Measurements from ENCODE around the gene ZNF513.

The ZNF513 gene

DNA sequence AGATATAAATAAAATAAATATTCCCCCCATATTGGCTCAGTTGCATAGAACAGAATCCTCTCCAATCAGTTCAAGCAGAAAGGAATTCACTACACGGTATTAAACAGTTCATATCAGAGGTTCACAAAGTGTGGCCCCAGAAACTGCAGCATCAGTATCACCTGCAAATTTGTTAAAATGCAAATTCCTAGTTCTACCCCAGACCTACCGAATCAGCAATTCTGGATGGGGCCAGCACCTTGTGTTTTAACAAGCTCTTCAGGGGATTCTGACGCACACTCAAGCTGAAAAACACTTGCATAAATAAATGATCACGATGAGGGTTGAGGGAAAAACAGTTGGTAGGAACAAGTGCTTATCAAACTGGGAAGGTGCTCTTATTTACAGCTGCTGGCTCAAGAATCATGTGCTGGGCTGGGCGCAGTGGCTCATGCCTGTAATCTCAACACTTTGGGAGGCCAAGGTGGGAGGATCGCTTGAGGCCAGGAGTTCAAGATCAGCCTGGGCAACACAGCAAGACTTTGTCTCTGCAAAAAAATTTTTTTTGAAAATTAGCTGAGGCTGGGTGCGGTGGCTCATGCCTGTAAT is 30.3 kb downstream of the ZNF513 start:
- Histone ChIP-seq H3K9ac (ENCODE audit: low read depth, low read length) (no peak overlapping the region), H3K36me3 (ENCODE audit: insufficient read depth, low read depth, low read length) (peaks cover 6% of the 10 kb centered on the region), H3K4me3 (ENCODE audit: low read length) (no peak overlapping the region), H3K4me1 (ENCODE audit: insufficient read depth, low read length) (peaks cover 10% of the 10 kb centered on the region), H3K9me3 (ENCODE audit: insufficient read depth, low read depth, low read length) (no peaks in the 10 kb centered on the region), H3K27me3 (ENCODE audit: insufficient read depth, low read length) (no peaks in the 10 kb centered on the region), H3K27ac (ENCODE audit: low read length) (no peak overlapping the region)

DNA sequence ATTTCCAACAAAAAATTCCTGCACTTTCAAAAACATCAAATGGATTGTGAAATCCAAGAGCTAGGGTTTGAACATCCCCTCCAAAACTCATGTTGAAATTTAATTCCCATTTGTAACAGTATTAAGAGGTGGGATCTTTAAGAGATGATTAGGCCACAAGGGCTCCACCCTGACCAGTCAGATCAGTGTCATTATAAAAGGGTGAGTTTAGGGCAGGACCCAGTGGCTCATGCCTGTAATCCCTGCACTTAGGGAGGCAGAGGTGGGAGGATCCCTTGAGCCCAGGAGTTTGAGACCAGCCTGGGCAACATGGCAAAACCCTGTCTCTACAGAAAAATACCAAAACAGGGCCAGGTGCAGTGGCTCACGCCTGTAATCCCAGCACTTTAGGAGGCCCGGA is 32.9 kb downstream of the ZNF513 start:
- peaks cover 16% of the 10 kb centered on the region for H3K36me3 ChIP-seq (ENCODE audit: insufficient read depth, low read depth, low read length)
- no peak overlapping the region for H3K4me3 ChIP-seq (ENCODE audit: low read length)
- no peak overlapping the region for H3K27ac ChIP-seq (ENCODE audit: low read length)
- H3K4me1 ChIP-seq (ENCODE audit: insufficient read depth, low read length): 0 out of 2 replicates have a peak, but pooled peaks cover 2% of the 10 kb centered on the region
- no peaks in the 10 kb centered on the region for H3K9me3 ChIP-seq (ENCODE audit: insufficient read depth, low read depth, low read length)
- H3K9ac ChIP-seq (ENCODE audit: low read depth, low read length): no peak overlapping the region
- H3K27me3 ChIP-seq (ENCODE audit: insufficient read depth, low read length): no peaks in the 10 kb centered on the region

DNA sequence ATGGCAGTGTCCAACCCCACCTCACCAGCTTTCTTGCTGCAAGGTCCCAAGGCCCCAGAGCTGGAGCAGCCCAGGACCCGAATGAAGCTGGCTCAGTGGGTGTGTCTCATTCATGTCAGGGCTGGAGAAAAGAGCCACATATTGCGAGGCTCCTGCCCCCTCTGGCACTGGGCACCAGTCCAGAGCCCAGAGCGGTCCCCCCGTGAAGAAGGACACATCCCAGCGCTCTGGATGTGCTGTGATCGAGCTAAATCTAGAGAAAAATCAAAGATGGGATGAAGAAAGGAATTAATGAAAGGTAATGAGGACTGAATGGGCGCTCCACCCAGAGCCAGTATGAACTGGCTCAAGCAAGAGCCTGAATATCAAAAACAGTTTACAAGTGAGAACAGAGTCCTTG is 44.4 kb downstream of the ZNF513 start:
- Histone ChIP-seq H3K36me3 (ENCODE audit: insufficient read depth, low read depth, low read length) (peaks cover 83% of the 10 kb centered on the region), H3K27ac (ENCODE audit: low read length) (no peak overlapping the region), H3K9ac (ENCODE audit: low read depth, low read length) (no peak overlapping the region), H3K9me3 (ENCODE audit: insufficient read depth, low read depth, low read length) (no peaks in the 10 kb centered on the region), H3K4me3 (ENCODE audit: low read length) (no peak overlapping the region), H3K4me1 (ENCODE audit: insufficient read depth, low read length) (no peaks in the 10 kb centered on the region), H3K27me3 (ENCODE audit: insufficient read depth, low read length) (no peaks in the 10 kb centered on the region)

DNA sequence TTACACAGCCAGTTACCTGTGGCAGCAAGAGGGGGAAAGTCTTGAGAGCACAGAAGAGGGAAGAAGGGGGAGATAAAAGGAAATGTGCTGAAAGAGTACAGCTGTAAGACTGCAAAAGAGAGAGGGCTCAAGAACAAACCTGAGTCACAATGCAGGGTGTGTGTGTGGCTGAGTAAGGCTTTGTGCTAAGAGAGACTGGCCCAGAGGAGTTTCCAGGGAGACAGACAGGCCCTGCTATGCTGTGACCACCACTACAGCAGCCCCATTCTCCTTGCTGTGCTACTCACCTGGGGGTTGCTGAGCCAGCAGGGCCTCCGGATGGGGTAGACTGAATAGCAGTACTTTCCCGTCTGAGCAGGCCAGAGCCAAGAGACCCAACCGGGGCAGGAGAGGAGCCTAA is 45.2 kb downstream of the ZNF513 start:
- no peak overlapping the region for H3K4me3 ChIP-seq (ENCODE audit: low read length)
- no peak overlapping the region for H3K27ac ChIP-seq (ENCODE audit: low read length)
- H3K36me3 ChIP-seq (ENCODE audit: insufficient read depth, low read depth, low read length): peaks cover 83% of the 10 kb centered on the region
- H3K27me3 ChIP-seq (ENCODE audit: insufficient read depth, low read length): no peaks in the 10 kb centered on the region
- no peaks in the 10 kb centered on the region for H3K4me1 ChIP-seq (ENCODE audit: insufficient read depth, low read length)
- H3K9me3 ChIP-seq (ENCODE audit: insufficient read depth, low read depth, low read length): no peaks in the 10 kb centered on the region
- H3K9ac ChIP-seq (ENCODE audit: low read depth, low read length): no peak overlapping the region

All from iPS-20b (cell line).